ENCODE results near the gene MDH1B.

The MDH1B gene

GRCh38 chr2:206723288-206723687 lies 41.8 kb downstream of the MDH1B start:
- Histone ChIP-seq H3K4me2 (ENCODE audit: low read length, poor library complexity, severe bottlenecking) (no peak overlapping the region), H3K14ac (ENCODE audit: low read length in 2 of 2) (no peak overlapping the region), H2AK5ac (ENCODE audit: low read length, severe bottlenecking) (no peak overlapping the region), H3K4me3 (ENCODE audit: insufficient read depth in 1 of 2, low read depth in 1 of 2, low read length in 2 of 2) (no peak overlapping the region), H2BK12ac (ENCODE audit: low read length in 2 of 2) (no peak overlapping the region), H3K9ac (ENCODE audit: low read length) (no peak overlapping the region), H3K27ac (ENCODE audit: low read length, poor library complexity, severe bottlenecking) (no peak overlapping the region), H3K27me3 (ENCODE audit: control insufficient read depth in 1 of 2, insufficient read depth in 1 of 2, low read length in 2 of 2) (peaks cover 0 to 1% of the 10 kb centered on the region in 2 experiments), H3K36me3 (ENCODE audit: control insufficient read depth in 1 of 2, insufficient read depth in 2 of 2, low read depth in 1 of 2, low read length in 2 of 2) (no peaks in the 10 kb centered on the region), H3K4ac (ENCODE audit: low read depth in 1 of 2, low read length in 2 of 2) (no peak overlapping the region), H2AFZ (ENCODE audit: low read depth, low read length) (no peak overlapping the region), H2BK5ac (ENCODE audit: low read depth, low read length, poor library complexity, severe bottlenecking) (no peak overlapping the region), H3K18ac (ENCODE audit: low read depth in 1 of 2, low read length in 2 of 2) (no peak overlapping the region), H4K8ac (ENCODE audit: low read length) (no peak overlapping the region), H4K91ac (ENCODE audit: low read length) (no peak overlapping the region), H3K4me1 (ENCODE audit: control insufficient read depth, insufficient read depth, low read depth, low read length) (no peaks in the 10 kb centered on the region), H3K79me1 (replicated peaks; ENCODE audit: low read length, poor library complexity, severe bottlenecking) (no peaks in the 10 kb centered on the region), H3K23ac (ENCODE audit: low read length in 2 of 2) (no peak overlapping the region), H3K9me3 (ENCODE audit: control insufficient read depth, low read length) (no peaks in the 10 kb centered on the region), H2BK15ac (ENCODE audit: low read depth, poor library complexity, severe bottlenecking) (no peak overlapping the region), H2BK120ac (ENCODE audit: low read depth, low read length) (no peak overlapping the region)
- WGBS = 100% methylated on average over 1 of the region's 1 CpG
- DNase-seq = no peak

DNA sequence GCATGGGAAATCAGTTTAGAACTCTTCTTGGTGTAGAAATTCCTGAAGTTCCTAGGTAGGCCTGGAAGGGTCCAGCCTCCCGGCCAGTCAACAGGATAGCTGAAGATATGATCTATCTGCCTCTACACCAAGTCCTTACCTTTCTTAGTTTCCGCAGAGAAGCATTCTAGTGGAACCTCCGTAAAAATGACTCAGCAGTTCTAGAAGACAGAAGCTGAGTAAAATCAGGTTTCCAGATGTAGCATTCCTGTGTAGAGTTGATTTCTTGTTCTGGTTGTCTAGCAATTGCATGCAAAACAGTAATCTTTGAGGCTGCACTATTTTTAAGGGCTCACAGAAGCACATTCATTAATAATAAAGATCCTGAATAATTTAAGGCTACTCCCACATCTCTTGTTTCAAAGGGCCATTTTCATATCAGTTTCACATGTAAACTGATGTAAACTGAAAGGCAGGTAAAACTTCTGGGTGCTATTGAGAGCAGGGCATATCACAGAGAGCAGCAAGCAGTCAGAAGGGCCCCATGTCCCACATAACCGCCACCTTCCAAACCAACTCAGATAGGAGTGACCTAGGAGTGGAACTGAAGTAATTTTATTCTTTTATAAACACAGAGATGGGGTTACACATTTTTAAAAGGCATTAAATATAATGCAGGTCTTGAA lies 43.7 kb downstream of the MDH1B start:
- DNase-seq = no peak
- H4K91ac ChIP-seq (ENCODE audit: low read length) = no peak overlapping the region
- WGBS = 80% methylated on average over 3 of the region's 4 CpGs
- no peak overlapping the region for H2BK12ac ChIP-seq (ENCODE audit: low read length in 2 of 2)
- H3K27ac ChIP-seq (ENCODE audit: low read length, poor library complexity, severe bottlenecking) = no peak overlapping the region
- H3K4me3 ChIP-seq (ENCODE audit: insufficient read depth in 1 of 2, low read depth in 1 of 2, low read length in 2 of 2) = no peak overlapping the region
- H3K36me3 ChIP-seq (ENCODE audit: control insufficient read depth in 1 of 2, insufficient read depth in 2 of 2, low read depth in 1 of 2, low read length in 2 of 2) = no peaks in the 10 kb centered on the region
- H2AFZ ChIP-seq (ENCODE audit: low read depth, low read length) = no peak overlapping the region
- no peak overlapping the region for H3K18ac ChIP-seq (ENCODE audit: low read depth in 1 of 2, low read length in 2 of 2)
- no peak overlapping the region for H4K8ac ChIP-seq (ENCODE audit: low read length)
- no peak overlapping the region for H2BK120ac ChIP-seq (ENCODE audit: low read depth, low read length)
- no peak overlapping the region for H3K9ac ChIP-seq (ENCODE audit: low read length)
- H2AK5ac ChIP-seq (ENCODE audit: low read length, severe bottlenecking) = no peak overlapping the region
- no peak overlapping the region for H2BK15ac ChIP-seq (ENCODE audit: low read depth, poor library complexity, severe bottlenecking)
- H3K4me1 ChIP-seq (ENCODE audit: control insufficient read depth, insufficient read depth, low read depth, low read length) = no peaks in the 10 kb centered on the region
- H3K4ac ChIP-seq (ENCODE audit: low read depth in 1 of 2, low read length in 2 of 2) = no peak overlapping the region
- H3K4me2 ChIP-seq (ENCODE audit: low read length, poor library complexity, severe bottlenecking) = no peak overlapping the region
- no peak overlapping the region for H3K23ac ChIP-seq (ENCODE audit: low read length in 2 of 2)
- H3K79me1 ChIP-seq (replicated peaks; ENCODE audit: low read length, poor library complexity, severe bottlenecking) = no peaks in the 10 kb centered on the region
- H3K14ac ChIP-seq (ENCODE audit: low read length in 2 of 2) = no peak overlapping the region
- no peak overlapping the region for H2BK5ac ChIP-seq (ENCODE audit: low read depth, low read length, poor library complexity, severe bottlenecking)
- H3K9me3 ChIP-seq (ENCODE audit: control insufficient read depth, low read length) = no peaks in the 10 kb centered on the region
- H3K27me3 ChIP-seq (ENCODE audit: control insufficient read depth in 1 of 2, insufficient read depth in 1 of 2, low read length in 2 of 2) = peaks cover 0 to 7% of the 10 kb centered on the region in 2 experiments

DNA sequence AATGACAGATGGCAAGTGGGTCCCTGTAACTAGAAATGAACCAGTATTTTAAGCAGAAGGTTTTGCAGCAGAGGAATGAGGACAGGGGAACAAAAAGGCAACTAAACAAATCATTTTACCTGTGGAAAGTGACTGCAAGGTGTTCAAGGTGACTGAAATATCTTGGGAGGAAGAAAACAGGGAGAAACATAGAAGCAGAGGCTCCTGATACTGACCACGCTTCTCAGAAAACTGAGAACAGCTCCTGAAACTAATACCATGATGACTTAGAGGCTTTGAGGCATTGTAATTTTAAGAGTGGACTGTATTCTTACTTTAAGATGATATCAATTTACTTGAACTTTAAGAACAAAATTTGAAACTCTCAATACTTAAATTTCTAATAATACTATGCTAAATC lies 46.8 kb downstream of the MDH1B start, which contains the start of gene DYTN:
DYTN (minus strand) TSS at position 101 of the 400 bp plus-strand sequence. CDS start 117 bp downstream, outside the sequence.
- no peak within 1 kb of the TSS for H2AK5ac ChIP-seq (ENCODE audit: low read length, severe bottlenecking)
- H3K9ac ChIP-seq (ENCODE audit: low read length) = no peak within 1 kb of the TSS
- no peak within 1 kb of the TSS for H2BK15ac ChIP-seq (ENCODE audit: low read depth, poor library complexity, severe bottlenecking)
- no CpG with 5 or more reads among the region's 1 CpG for WGBS
- H2BK120ac ChIP-seq (ENCODE audit: low read depth, low read length) = no peak within 1 kb of the TSS
- no peak within 1 kb of the TSS for H3K4me2 ChIP-seq (ENCODE audit: low read length, poor library complexity, severe bottlenecking)
- no peak within 1 kb of the TSS for H3K14ac ChIP-seq (ENCODE audit: low read length in 2 of 2)
- no peak within 1 kb of the TSS for H2BK5ac ChIP-seq (ENCODE audit: low read depth, low read length, poor library complexity, severe bottlenecking)
- H3K18ac ChIP-seq (ENCODE audit: low read depth in 1 of 2, low read length in 2 of 2) = no peak within 1 kb of the TSS
- no peak for DNase-seq
- H3K4me1 ChIP-seq (ENCODE audit: control insufficient read depth, insufficient read depth, low read depth, low read length) = no peaks in the 10 kb centered on the region
- H2BK12ac ChIP-seq (ENCODE audit: low read length in 2 of 2) = no peak within 1 kb of the TSS
- H4K8ac ChIP-seq (ENCODE audit: low read length) = no peak within 1 kb of the TSS
- peaks cover 3 to 7% of the 10 kb centered on the region in 2 experiments for H3K27me3 ChIP-seq (ENCODE audit: control insufficient read depth in 1 of 2, insufficient read depth in 1 of 2, low read length in 2 of 2)
- H3K9me3 ChIP-seq (ENCODE audit: control insufficient read depth, low read length) = no peaks in the 10 kb centered on the region
- H3K27ac ChIP-seq (ENCODE audit: low read length, poor library complexity, severe bottlenecking) = no peak within 1 kb of the TSS
- no peak within 1 kb of the TSS for H4K91ac ChIP-seq (ENCODE audit: low read length)
- no peaks in the 10 kb centered on the region for H3K79me1 ChIP-seq (replicated peaks; ENCODE audit: low read length, poor library complexity, severe bottlenecking)
- H3K4ac ChIP-seq (ENCODE audit: low read depth in 1 of 2, low read length in 2 of 2) = no peak within 1 kb of the TSS
- no peak within 1 kb of the TSS for H2AFZ ChIP-seq (ENCODE audit: low read depth, low read length)
- H3K23ac ChIP-seq (ENCODE audit: low read length in 2 of 2) = no peak within 1 kb of the TSS
- no peak within 1 kb of the TSS for H3K4me3 ChIP-seq (ENCODE audit: insufficient read depth in 1 of 2, low read depth in 1 of 2, low read length in 2 of 2)
- no peaks in the 10 kb centered on the region for H3K36me3 ChIP-seq (ENCODE audit: control insufficient read depth in 1 of 2, insufficient read depth in 2 of 2, low read depth in 1 of 2, low read length in 2 of 2)

DNA sequence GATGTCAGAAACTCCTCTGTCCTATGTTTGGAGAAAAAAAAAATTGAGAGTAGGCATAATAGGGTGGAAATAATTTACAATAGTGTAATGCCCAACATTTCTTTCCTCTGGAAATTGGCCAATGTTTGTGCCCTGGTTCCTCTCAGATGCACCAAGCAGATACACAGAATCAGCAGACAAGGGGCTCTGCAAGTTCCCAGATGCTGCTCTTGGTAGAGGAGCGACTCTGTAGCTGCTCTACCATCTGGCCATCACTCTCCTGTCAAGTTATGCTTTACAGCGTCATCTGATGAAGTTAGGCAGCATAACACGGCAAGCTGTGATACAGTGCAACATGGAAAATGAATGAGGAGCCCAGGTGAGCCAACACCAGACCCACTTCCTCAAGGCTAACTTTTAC lies 48.5 kb downstream of the MDH1B start:
- Histone ChIP-seq H3K9ac (ENCODE audit: low read length) (no peak overlapping the region), H2AFZ (ENCODE audit: low read depth, low read length) (no peak overlapping the region), H3K27me3 (ENCODE audit: control insufficient read depth in 1 of 2, insufficient read depth in 1 of 2, low read length in 2 of 2) (peaks cover 3 to 7% of the 10 kb centered on the region in 2 experiments), H3K23ac (ENCODE audit: low read length in 2 of 2) (no peak overlapping the region), H3K79me1 (replicated peaks; ENCODE audit: low read length, poor library complexity, severe bottlenecking) (no peaks in the 10 kb centered on the region), H4K8ac (ENCODE audit: low read length) (no peak overlapping the region), H3K18ac (ENCODE audit: low read depth in 1 of 2, low read length in 2 of 2) (no peak overlapping the region), H2BK120ac (ENCODE audit: low read depth, low read length) (no peak overlapping the region), H3K9me3 (ENCODE audit: control insufficient read depth, low read length) (no peaks in the 10 kb centered on the region), H3K4me2 (ENCODE audit: low read length, poor library complexity, severe bottlenecking) (no peak overlapping the region), H4K91ac (ENCODE audit: low read length) (no peak overlapping the region), H2BK5ac (ENCODE audit: low read depth, low read length, poor library complexity, severe bottlenecking) (no peak overlapping the region), H2AK5ac (ENCODE audit: low read length, severe bottlenecking) (no peak overlapping the region), H3K4me3 (ENCODE audit: insufficient read depth in 1 of 2, low read depth in 1 of 2, low read length in 2 of 2) (no peak overlapping the region), H3K4ac (ENCODE audit: low read depth in 1 of 2, low read length in 2 of 2) (no peak overlapping the region), H3K14ac (ENCODE audit: low read length in 2 of 2) (no peak overlapping the region), H2BK15ac (ENCODE audit: low read depth, poor library complexity, severe bottlenecking) (no peak overlapping the region), H2BK12ac (ENCODE audit: low read length in 2 of 2) (no peak overlapping the region), H3K4me1 (ENCODE audit: control insufficient read depth, insufficient read depth, low read depth, low read length) (no peaks in the 10 kb centered on the region), H3K36me3 (ENCODE audit: control insufficient read depth in 1 of 2, insufficient read depth in 2 of 2, low read depth in 1 of 2, low read length in 2 of 2) (no peaks in the 10 kb centered on the region), H3K27ac (ENCODE audit: low read length, poor library complexity, severe bottlenecking) (no peak overlapping the region)
- WGBS = 90% methylated on average over 3 of the region's 3 CpGs
- no peak for DNase-seq

All from mesenchymal stem cell (in vitro differentiated cells and primary cell).